HepG2 (cell line): Measurements from ENCODE around the gene BLMH. TPM values are rescaled to one million over a fixed set of nuclear protein-coding genes. Genes with fewer than 3 reads are reported as not detected.
A peak's percentile ranks its signal among the peaks of the same experiment; 100 is the strongest.

Experiments
- ATAC-seq: fragments of 200-7000 bp; cut with Tn5 transposase; 3 replicates; pipeline ENCODE4 v1.9.1; 2020; ENCODE audit warnings: mild to moderate bottlenecking, moderate library complexity
- BruUV-seq: library from RNA; stranded (reverse); fragments of 400-500 nt; replicated peaks from 2 replicates; lab custom pipeline; 2021; lab: Mats Ljungman, UMichigan
- CTCF ChIA-PET: fragments of 300-600 bp; formaldehyde crosslinking; extraction: SDS; loops from one replicate; lab custom pipeline; 2021; ENCODE audit warnings: low total read pairs, inconsistent platforms, low intra/inter-chr PET ratio; lab: Yijun Ruan, JAX
- POLR2A ChIA-PET: fragments of 350-600 bp; sonication (Branson Sonifier 250); formaldehyde crosslinking; loops from one replicate; lab custom pipeline; 2020; ENCODE audit warnings: antibody characterized with exemption, inconsistent platforms; lab: Yijun Ruan, JAX
- DNase-seq: peaks from one replicate; pipeline ENCODE4 v3.0.0-alpha.2; 2015; ENCODE audit warnings: low spot score
- FAIRE-seq: peaks from 3 replicates; lab custom pipeline; 2011; peaks lifted over from hg19 to GRCh38; lab: Jason Lieb, UNC
- H2AFZ ChIP-seq: one replicate; pipeline ENCODE4 v1.6.1; 2011; ENCODE audit warnings: low read length, inconsistent platforms
- H3K27ac ChIP-seq: fragments of 300-600 bp; 3 replicates; pipeline ENCODE4 v1.8.0; 2011; ENCODE audit warnings: mixed run types, mild to moderate bottlenecking, mixed read lengths, low read length, inconsistent platforms; ENCODE audit not compliant: insufficient read depth; ENCODE audit errors: extremely low read length
- H3K27me3 ChIP-seq, 2 experiments: fragments of 200-600 bp in 1 of 2; 2 replicates in 1 of 2; 3 replicates in 1 of 2; pipeline versions ENCODE4 v1.6.0 to v1.8.0; 2011; ENCODE audit warnings: low read length in 2 of 2, mild to moderate bottlenecking in 2 of 2, moderate library complexity in 2 of 2, inconsistent platforms in 1 of 2; ENCODE audit not compliant: insufficient read depth in 2 of 2, control insufficient read depth in 1 of 2
- H3K36me3 ChIP-seq, 2 experiments: fragments of 200-600 bp in 1 of 2; replicated peaks in 1 of 2; 2 replicates in 1 of 2; 3 replicates in 1 of 2; pipeline versions ENCODE4 v1.5.1 to v1.8.0; 2011; ENCODE audit warnings: low read length in 2 of 2, inconsistent platforms in 1 of 2; ENCODE audit not compliant: insufficient read depth in 2 of 2, control insufficient read depth in 1 of 2
- H3K4me1 ChIP-seq: 2 replicates; pipeline ENCODE4 v1.5.1; 2012; ENCODE audit warnings: low read length, inconsistent platforms; ENCODE audit not compliant: insufficient read depth
- H3K4me2 ChIP-seq: 2 replicates; pipeline ENCODE4 v1.6.0; 2011; ENCODE audit warnings: low read depth, low read length, inconsistent platforms
- H3K4me3 ChIP-seq, 3 experiments: fragments of 200-600 bp in 1 of 3; sonication (generic), shearing (Covaris generic) in 1 of 3; replicated peaks in 1 of 3; 2 replicates each; pipeline ENCODE4 v1.5.1; 2011 to 2016; ENCODE audit warnings: low read length in 3 of 3, inconsistent platforms in 2 of 3, low read depth in 2 of 3, mild to moderate bottlenecking in 2 of 3, control low read depth in 1 of 3, mixed read lengths in 1 of 3; ENCODE audit not compliant: insufficient read depth in 1 of 3
- H3K79me2 ChIP-seq: one replicate; pipeline ENCODE4 v1.6.1; 2011; ENCODE audit warnings: low read length, inconsistent platforms; ENCODE audit not compliant: insufficient read depth
- H3K9ac ChIP-seq: 2 replicates; pipeline ENCODE4 v1.6.0; 2011; ENCODE audit warnings: mild to moderate bottlenecking, low read depth, low read length, inconsistent platforms; ENCODE audit not compliant: insufficient read depth
- H3K9me3 ChIP-seq: 2 replicates; pipeline ENCODE4 v1.5.1; 2012; ENCODE audit warnings: mild to moderate bottlenecking, low read length
- H4K20me1 ChIP-seq: 2 replicates; pipeline ENCODE4 v1.6.0; 2011; ENCODE audit warnings: inconsistent platforms, mild to moderate bottlenecking, low read length, moderate library complexity; ENCODE audit not compliant: insufficient read depth
- ATF4 ChIP-seq, 2 experiments: fragments of 450-650 bp in 1 of 2; sonication (generic) in 1 of 2; formaldehyde crosslinking; IDR thresholded peaks; 2 replicates each; pipeline versions ENCODE4 v1.5.0 to v1.8.0; 2020 to 2022; ENCODE audit warnings: mild to moderate bottlenecking in 1 of 2, missing genetic modification reagents in 1 of 2
- CEBPB ChIP-seq: IDR thresholded peaks from 2 replicates; pipeline ENCODE4 v1.6.1; 2011; ENCODE audit warnings: low read depth, low read length, improper control_type of control experiment, borderline replicate concordance
- CEBPG ChIP-seq: IDR thresholded peaks from 2 replicates; pipeline ENCODE4 v1.6.1; 2016
- ESRRA ChIP-seq: sonication (generic); formaldehyde crosslinking; IDR thresholded peaks from 2 replicates; pipeline ENCODE4 v1.5.1; 2020; ENCODE audit warnings: mild to moderate bottlenecking, low read depth, missing genetic modification reagents
- GABPA ChIP-seq, 2 experiments: IDR thresholded peaks; 2 replicates each; pipeline ENCODE4 v1.6.1; 2011 to 2016; ENCODE audit warnings: low read depth in 2 of 2, low read length in 1 of 2, missing biosample characterization in 1 of 2, missing genetic modification characterization in 1 of 2
- MZF1 ChIP-seq: sonication (generic); formaldehyde crosslinking; IDR thresholded peaks from 2 replicates; pipeline ENCODE4 v1.8.1; 2023; ENCODE audit warnings: mild to moderate bottlenecking, missing genetic modification reagents, borderline replicate concordance
- SIN3B ChIP-seq: fragments of 150-350 bp; IDR thresholded peaks from 2 replicates; pipeline ENCODE4 v1.6.1; 2014; ENCODE audit warnings: low read length
- SNAPC2 ChIP-seq: sonication (generic); formaldehyde crosslinking; IDR thresholded peaks from 2 replicates; pipeline ENCODE4 v1.8.1; 2022; ENCODE audit warnings: mild to moderate bottlenecking, missing genetic modification reagents
- TFDP2 ChIP-seq: sonication (generic); formaldehyde crosslinking; IDR thresholded peaks from 2 replicates; pipeline ENCODE4 v1.4.0; 2020; ENCODE audit warnings: missing genetic modification reagents
- ZC3H4 ChIP-seq: sonication (generic); formaldehyde crosslinking; IDR thresholded peaks from 2 replicates; pipeline ENCODE4 v1.4.0; 2020; ENCODE audit warnings: missing genetic modification reagents, borderline replicate concordance
- ZFP41 ChIP-seq: sonication (generic); formaldehyde crosslinking; IDR thresholded peaks from 2 replicates; pipeline ENCODE4 v1.4.0; 2020; ENCODE audit warnings: mild to moderate bottlenecking, missing genetic modification reagents, borderline replicate concordance
- ZFY ChIP-seq: sonication (generic); formaldehyde crosslinking; IDR thresholded peaks from 2 replicates; pipeline ENCODE4 v1.4.0; 2020; ENCODE audit warnings: missing genetic modification reagents
- ZKSCAN8 ChIP-seq: IDR thresholded peaks from 2 replicates; pipeline ENCODE4 v1.6.1; 2016; ENCODE audit warnings: borderline replicate concordance, missing genetic modification reagents, missing compliant biosample characterization
- ZNF12 ChIP-seq: sonication (generic); formaldehyde crosslinking; IDR thresholded peaks from 2 replicates; pipeline ENCODE4 v1.5.0; 2020; ENCODE audit warnings: missing genetic modification reagents
- ZNF430 ChIP-seq: sonication (generic); formaldehyde crosslinking; IDR thresholded peaks from 2 replicates; pipeline ENCODE4 v1.9.0; 2021; ENCODE audit warnings: mild to moderate bottlenecking, missing genetic modification reagents
- WGBS: methylation state at CpG from one replicate; pipeline ENCODE4 v1.1.6; 2017; ENCODE audit warnings: low lambda C conversion rate; 5-methylcytosine and 5-hydroxymethylcytosine counted together
- in situ Hi-C: cut with HindIII; loops from 2 replicates; pipeline ENCODE4 v1.10.0; 2017; ENCODE audit warnings: low pct_unique_long_range_greater_than_20kb; ENCODE audit not compliant: extremely low pct_ligation_motif_present
- intact Hi-C: fragments of 100-400 bp; cut with micrococcal nuclease; formaldehyde crosslinking; loops from one replicate; pipeline ENCODE4 v1.10.0; 2022; ENCODE audit not compliant: unreplicated experiment
- polyA plus RNA-seq, 8 experiments: library from polyadenylated mRNA; depleted of rRNA in 3 of 8; stranded (reverse) in 7 of 8; unstranded in 1 of 8; fragments of >200 nt; fragmentation: Illumina TruSeq in 4 of 8; extraction: Trizol in 4 of 8; gene quantifications; 2 replicates each; pipeline versions ENCODE4 v1.2.1 to v1.2.3, GENCODE V29; 2011 to 2016; ENCODE audit warnings: low read depth in 4 of 8, missing spikeins in 1 of 8, mixed read lengths in 1 of 8; ENCODE audit not compliant: insufficient read depth in 1 of 8
- total RNA-seq, 5 experiments: library from RNA; depleted of rRNA; stranded (reverse); fragments of >200 nt; fragmentation: Illumina TruSeq; extraction: Trizol; gene quantifications; 2 replicates each; pipeline ENCODE4 v1.2.3, GENCODE V29; 2016; ENCODE audit warnings: low read depth in 1 of 5
- TF ChIP-seq, protein P1 (sequence below): sonication (generic); formaldehyde crosslinking; IDR thresholded peaks from 2 replicates; pipeline ENCODE4 v1.4.0; 2020; ENCODE audit warnings: missing genetic modification reagents, mild to moderate bottlenecking, borderline replicate concordance

BLMH gene
- total and polyA plus RNA-seq, 2 of the 13 experiments (the other 11 are each of a cell fraction or from before 2014, with no cell fraction given), result 12.1 to 41.0 TPM

DNA sequence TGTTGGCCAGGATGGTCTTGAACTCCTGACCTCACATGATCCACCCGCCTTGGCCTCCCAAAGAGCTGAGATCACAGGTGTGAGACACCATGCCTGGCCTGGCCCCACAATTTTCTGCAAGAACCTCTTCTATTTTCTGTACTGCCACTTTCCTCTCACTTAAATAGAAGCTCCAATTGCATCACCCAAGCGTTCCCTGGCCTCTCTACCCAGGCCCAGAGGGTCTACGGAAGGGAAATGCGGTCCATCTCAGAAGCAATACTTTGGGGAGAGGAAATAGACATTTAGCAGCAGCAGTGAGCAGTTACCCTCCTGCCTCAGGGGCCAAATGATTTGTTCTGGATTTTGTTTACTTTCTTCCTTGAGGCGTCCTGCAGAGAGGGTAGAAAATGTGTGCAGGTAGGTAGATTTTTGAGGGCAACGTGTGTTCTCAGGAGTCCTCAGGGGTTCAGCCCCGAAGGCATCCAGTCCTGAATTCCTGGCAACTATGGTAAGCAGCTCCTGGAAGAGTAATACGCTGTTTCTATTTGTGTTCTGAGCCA, 67.3 kb downstream of the BLMH start:
- POLR2A ChIA-PET, result interaction anchor here (0.7 to 2.7 kb wide), 5 partner anchors 10 to 107 kb away, joined by 3 to 7 read pairs (median 3); partner anchors contain the start of gene SLC6A4
- intact Hi-C loops, result loop anchor here (10.0 kb wide), 1 partner anchor 50 kb away; no protein-coding TSS in a partner anchor
- H3K4me3 ChIP-seq, result peak overlapping the region in 1 of 3 experiments; percentile 13; a peak in 2 of 6 replicates

More for the DNA sequence above, 67.3 kb downstream of the BLMH start:
- BruUV-seq, result no TSS peak
- DNase-seq, result no peak
- peaks cover 91% of the 10 kb centered on the region for H3K4me1 ChIP-seq
- H4K20me1 ChIP-seq, result no peaks in the 10 kb centered on the region
- H3K27me3 ChIP-seq, result no peaks in the 10 kb centered on the region
- WGBS, result 51% methylated on average over 8 of the region's 8 CpGs
- H3K4me2 ChIP-seq, result peak overlapping the region; percentile 79; the same call in 1 of the 2 replicates
- peak overlapping the region; percentile 45 for H3K27ac ChIP-seq
- CTCF ChIA-PET, result no interaction called here
- H3K36me3 ChIP-seq, result no peaks in the 10 kb centered on the region
- TF ChIP-seq GABPA (IDR thresholded peaks at IDR 0.05; ENCODE audit: low read depth, low read length), result no peak
- TF ChIP-seq GABPA (CRISPR knock-in tag; IDR thresholded peaks at IDR 0.05; ENCODE audit: low read depth), result no peak
- TF ChIP-seq ZNF12, result no peak
- no peak for TF ChIP-seq ESRRA
- no peak for TF ChIP-seq ZC3H4 (CRISPR knock-in tag)
- TF ChIP-seq MZF1 (CRISPR knock-in tag), result no peak
- TF ChIP-seq, protein P1, sequence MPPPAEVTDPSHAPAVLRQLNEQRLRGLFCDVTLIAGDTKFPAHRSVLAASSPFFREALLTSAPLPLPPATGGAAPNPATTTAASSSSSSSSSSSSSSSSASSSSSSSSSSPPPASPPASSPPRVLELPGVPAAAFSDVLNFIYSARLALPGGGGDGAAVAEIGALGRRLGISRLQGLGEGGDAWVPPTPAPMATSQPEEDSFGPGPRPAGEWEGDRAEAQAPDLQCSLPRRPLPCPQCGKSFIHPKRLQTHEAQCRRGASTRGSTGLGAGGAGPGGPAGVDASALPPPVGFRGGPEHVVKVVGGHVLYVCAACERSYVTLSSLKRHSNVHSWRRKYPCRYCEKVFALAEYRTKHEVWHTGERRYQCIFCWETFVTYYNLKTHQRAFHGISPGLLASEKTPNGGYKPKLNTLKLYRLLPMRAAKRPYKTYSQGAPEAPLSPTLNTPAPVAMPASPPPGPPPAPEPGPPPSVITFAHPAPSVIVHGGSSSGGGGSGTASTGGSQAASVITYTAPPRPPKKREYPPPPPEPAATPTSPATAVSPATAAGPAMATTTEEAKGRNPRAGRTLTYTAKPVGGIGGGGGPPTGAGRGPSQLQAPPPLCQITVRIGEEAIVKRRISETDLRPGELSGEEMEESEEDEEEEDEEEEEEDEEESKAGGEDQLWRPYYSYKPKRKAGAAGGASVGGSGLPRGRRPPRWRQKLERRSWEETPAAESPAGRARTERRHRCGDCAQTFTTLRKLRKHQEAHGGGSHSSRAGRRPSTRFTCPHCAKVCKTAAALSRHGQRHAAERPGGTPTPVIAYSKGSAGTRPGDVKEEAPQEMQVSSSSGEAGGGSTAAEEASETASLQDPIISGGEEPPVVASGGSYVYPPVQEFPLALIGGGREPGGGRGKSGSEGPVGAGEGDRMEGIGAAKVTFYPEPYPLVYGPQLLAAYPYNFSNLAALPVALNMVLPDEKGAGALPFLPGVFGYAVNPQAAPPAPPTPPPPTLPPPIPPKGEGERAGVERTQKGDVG (CRISPR knock-in tag), result no peak
- peak in 1 of 2 experiments; percentile 85; a peak in 2 of 4 replicates for TF ChIP-seq ATF4 (CRISPR knock-in tag; IDR thresholded peaks at IDR 0.05)
- no peak for TF ChIP-seq ZFP41 (CRISPR knock-in tag)
- peak; percentile 73 for TF ChIP-seq CEBPG (CRISPR knock-in tag)
- TF ChIP-seq ZNF430 (CRISPR knock-in tag), result no peak
- no peak for TF ChIP-seq SNAPC2 (CRISPR knock-in tag)
- peak; percentile 16; the same call in 1 of the 2 replicates for TF ChIP-seq ZFY
- no peak for TF ChIP-seq ZKSCAN8 (CRISPR knock-in tag)
- no peak for TF ChIP-seq SIN3B
- TF ChIP-seq TFDP2 (CRISPR knock-in tag), result no peak
- peak; percentile 23; the same call in 1 of the 2 replicates for TF ChIP-seq CEBPB
- in situ Hi-C loops, result no loop called here
- H2AFZ ChIP-seq, result no peak overlapping the region
- no peaks in the 10 kb centered on the region for H3K79me2 ChIP-seq
- no peak overlapping the region for H3K9ac ChIP-seq
- no peak for FAIRE-seq
- ATAC-seq, result no peak
- no peaks in the 10 kb centered on the region for H3K9me3 ChIP-seq
